CD4-positive, alpha-beta T cell treated with Interferon alpha-2 for 1 hour (primary cell): Measurements from ENCODE around the gene TET2.

ENCODE experiments used
- DNase-seq, 2 donors: peaks; one replicate each; pipeline ENCODE4 v3.0.0-alpha.2; 2020 to 2022

Gene TET2

DNA sequence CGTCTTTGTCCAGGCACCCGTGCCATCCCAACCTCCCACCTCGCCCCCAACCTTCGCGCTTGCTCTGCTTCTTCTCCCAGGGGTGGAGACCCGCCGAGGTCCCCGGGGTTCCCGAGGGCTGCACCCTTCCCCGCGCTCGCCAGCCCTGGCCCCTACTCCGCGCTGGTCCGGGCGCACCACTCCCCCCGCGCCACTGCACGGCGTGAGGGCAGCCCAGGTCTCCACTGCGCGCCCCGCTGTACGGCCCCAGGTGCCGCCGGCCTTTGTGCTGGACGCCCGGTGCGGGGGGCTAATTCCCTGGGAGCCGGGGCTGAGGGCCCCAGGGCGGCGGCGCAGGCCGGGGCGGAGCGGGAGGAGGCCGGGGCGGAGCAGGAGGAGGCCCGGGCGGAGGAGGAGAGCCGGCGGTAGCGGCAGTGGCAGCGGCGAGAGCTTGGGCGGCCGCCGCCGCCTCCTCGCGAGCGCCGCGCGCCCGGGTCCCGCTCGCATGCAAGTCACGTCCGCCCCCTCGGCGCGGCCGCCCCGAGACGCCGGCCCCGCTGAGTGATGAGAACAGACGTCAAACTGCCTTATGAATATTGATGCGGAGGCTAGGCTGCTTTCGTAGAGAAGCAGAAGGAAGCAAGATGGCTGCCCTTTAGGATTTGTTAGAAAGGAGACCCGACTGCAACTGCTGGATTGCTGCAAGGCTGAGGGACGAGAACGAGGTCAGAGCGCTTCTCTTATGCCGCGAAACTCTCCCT is at the start of gene TET2:
TET2 (plus strand) TSS at position 601 of the 740 bp plus-strand sequence. CDS start 87,067 bp downstream, outside the sequence.
- DNase-seq = peak; percentile 85 to 87

DNA sequence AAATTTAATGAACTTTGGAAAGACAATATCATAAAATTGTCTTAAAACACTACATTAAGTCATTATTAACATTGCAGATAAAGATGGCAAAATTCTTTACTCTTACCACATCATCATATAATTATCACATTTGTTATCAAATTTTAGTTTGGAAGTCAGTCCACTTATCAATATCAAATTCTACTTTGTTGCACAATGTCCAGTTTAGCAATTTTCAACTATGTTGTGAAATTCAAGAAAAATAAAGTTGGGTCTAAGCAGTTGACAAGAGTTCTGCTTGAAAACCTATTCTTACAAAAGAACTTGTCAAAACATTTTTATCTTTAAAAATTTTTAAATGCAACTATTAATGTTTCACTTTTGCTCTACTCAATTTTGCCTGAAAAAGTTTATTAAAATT is 44.7 kb upstream of the TET2 start:
- no peak for DNase-seq

DNA sequence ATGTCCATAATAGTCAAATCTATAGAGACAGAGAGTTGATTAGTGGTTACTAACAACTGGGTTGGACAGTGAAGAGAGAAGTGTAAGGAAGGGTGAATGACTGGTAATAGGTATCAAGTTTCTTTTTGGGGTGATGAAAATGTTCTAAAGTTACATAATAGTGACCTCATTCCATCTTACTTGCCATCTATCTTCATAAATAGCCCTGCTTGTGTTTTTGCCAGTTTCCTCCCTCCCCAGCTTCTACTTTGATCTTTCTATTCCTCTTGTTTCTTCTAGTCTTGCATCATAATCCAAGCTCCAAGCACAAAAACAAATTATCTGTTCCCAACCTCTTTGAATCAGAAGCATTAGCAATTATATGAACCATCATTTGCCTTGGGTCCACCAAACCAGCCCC is 40.2 kb upstream of the TET2 start:
- DNase-seq = no peak

DNA sequence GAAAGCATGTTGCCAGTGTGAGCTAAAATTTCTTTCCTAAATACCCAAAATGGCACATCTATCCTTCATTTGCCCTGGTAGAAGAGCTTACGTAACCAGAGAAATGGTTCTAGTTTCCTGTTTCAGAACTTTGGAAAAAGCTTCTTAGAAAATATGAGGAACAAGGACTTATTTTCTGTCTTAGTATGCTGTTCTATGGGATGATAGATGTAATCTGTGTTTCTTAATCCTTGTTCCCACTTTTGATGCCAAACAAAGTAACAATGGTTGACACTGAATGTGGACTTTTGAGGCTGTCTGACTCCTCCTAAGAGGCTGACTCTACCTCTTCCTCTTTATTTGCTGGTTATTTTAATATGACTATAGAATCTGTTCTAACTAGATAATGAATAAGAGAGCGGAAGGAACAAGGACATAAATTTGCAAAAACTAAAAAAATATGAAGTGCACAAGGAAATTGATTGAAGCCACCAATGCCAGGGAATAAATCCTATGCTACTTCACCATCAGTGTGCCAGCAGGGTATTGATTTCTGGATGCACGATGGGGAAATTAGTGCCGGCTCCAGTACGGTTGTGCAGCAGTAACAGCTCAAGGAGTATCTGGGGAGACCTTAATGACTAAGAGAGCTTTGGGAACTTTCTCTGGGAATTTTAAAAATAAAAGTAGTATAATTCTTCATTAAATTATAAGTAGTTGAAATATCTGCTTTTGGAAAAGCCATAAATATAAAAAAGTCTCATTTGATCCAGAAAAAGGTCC is 39.4 kb upstream of the TET2 start:
- no peak for DNase-seq

GRCh38 chr4:105108971-105109370 is 37.7 kb upstream of the TET2 start:
- no peak for DNase-seq

- no peak for DNase-seq
Observed at GRCh38 chr4:105112274-105112673, 34.4 kb upstream of the TET2 start.

- DNase-seq = no peak
Observed at GRCh38 chr4:105113800-105114199, 32.9 kb upstream of the TET2 start.

DNA sequence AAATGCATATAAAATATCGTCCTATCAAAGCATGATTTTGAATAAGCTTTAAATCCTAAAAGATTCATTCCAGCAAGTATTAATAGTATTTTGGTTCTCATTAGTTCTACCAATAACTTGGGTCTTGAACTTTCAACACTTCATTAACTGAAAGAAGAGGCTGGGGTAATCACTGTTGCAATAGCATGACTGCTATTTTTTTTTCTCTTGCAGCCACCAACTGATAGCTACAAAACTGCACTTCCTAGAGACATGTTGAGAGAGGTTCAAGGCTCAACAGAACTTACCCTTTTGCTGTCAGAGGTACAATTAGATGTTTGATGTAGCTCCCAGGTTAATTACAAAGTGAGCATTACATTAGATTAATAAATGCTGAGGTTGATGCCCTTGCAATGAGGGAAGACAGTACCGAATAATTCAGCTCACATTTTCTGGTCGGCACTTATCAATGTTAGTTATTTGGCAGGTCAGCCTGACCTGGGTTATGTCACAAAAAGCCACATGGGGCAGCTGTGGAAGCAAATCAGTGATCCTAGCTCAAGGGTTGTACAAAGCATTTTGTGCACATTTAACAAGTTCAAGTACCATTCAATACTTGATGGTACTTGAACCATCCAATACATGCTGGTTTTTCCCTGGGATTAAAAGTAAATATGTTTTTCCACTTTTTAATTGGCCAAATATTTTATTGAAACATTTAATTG is 29.9 kb upstream of the TET2 start:
- no peak for DNase-seq

DNA sequence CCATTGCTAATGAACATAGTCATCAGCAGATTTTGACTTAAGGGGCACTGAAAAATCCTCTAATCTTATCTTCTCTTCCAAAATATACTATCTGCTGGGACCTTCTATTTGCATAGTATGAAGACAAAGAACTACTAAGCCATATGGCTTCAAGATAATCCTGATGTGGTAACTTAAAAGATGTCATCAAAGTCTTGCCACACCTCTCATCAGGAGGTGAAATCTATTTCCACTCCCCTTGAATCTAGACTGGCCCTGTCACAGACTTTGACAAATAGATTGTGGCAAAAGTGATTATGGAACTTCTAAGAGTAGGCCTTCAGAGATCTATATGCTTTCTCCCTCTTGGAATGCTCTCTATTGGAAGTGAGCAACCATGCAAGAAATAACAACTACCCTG is 27.3 kb upstream of the TET2 start:
- no peak for DNase-seq

DNA sequence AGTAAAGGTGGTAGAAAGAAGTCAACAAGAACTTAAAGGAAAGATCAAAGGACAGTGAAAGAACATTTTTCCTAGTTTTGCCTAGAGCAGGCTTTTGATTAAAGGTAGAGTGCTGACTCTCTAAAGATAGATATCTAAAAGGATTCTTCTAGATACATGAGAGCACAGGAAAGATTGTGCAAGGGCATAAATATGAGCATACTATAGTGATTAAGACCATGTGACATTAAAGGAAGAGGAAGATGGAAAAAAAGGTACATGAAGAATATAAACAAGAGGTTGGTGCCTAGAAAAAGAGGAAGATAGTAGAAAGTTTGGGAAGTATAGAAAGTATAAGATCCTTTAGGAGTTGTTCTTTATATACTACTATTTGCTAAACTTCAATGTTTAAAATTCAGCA is 26.1 kb upstream of the TET2 start:
- DNase-seq = no peak

- DNase-seq = no peak
Observed at GRCh38 chr4:105122350-105122749, 24.3 kb upstream of the TET2 start.

- DNase-seq = no peak
Observed at GRCh38 chr4:105126311-105127169, 20.1 kb upstream of the TET2 start.

GRCh38 chr4:105127170-105127445 is 19.6 kb upstream of the TET2 start:
- DNase-seq = no peak

- DNase-seq = no peak
Observed at GRCh38 chr4:105128208-105128607, 18.5 kb upstream of the TET2 start.

- DNase-seq = no peak
Observed at GRCh38 chr4:105129286-105130040, 17.2 kb upstream of the TET2 start.

- DNase-seq = no peak
Observed at GRCh38 chr4:105130945-105131344, 15.7 kb upstream of the TET2 start.

DNA sequence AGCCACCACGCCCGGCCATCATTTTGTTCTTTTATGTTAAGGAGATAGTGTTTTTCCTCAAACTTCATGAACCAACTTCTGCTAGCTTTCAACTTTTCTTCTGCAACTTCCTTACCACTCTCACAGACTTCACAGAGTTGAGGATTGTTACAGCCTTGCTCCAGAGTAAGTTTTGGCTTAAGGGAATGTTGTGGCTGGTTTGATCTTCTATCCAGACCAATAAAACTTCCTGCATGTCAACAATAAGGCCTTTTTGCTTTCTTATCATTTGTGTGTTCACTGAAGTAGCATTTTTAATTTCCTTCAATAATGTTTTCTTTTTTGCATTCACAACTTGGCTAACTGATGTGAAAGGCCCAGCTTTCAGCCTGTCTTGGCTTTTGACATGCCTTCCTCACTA is 12.7 kb upstream of the TET2 start:
- DNase-seq = no peak

- no peak for DNase-seq
Observed at GRCh38 chr4:105135785-105136184, 10.9 kb upstream of the TET2 start.

- DNase-seq = no peak
Observed at GRCh38 chr4:105137121-105137875, 9.4 kb upstream of the TET2 start.

GRCh38 chr4:105139646-105140045 is 7.0 kb upstream of the TET2 start:
- no peak for DNase-seq

DNA sequence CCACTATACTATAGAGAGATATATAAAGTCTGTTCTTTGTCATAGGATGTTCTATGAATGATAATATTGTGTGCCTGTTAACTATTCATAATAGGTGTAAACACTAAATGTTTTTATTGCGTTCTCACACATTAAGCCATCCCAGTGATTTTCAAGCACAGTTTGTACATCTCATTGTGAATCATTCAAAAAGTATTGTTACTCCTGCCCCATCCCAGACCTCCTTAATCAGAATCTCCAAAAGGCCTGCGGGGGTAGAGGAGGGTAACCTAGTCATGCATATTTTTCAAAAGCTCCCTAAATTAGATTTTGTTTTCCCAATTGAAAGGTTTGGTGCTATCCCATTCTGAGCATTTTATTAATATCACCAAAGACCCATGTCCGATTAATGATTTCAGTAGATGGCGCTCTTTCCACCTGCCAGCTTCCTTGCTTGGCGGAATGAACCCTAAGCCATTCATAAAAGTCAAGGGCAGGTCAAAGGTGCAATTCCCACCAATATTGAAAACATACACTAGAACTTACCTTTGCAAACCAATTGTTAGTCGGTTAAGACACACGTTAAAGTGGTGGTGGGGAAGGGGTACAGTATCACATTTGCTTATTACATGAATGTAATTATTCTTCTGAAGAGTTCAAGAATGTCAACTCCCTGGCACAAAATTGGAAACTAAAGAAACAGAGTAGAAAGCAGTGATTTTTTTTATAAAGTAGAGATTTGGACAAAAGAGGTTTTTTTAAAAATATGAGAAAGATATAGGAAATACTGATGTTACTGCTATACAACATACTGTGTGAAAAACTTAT is 5.8 kb upstream of the TET2 start:
- peak; percentile 32 to 77 for DNase-seq
